A549 (cell line): ENCODE measurements around the gene RTN4.

ENCODE experiments used
- CTCF ChIP-seq: fragments of >200 bp; sonication (Bioruptor Twin); formaldehyde crosslinking; IDR thresholded peaks from 3 replicates; pipeline ENCODE4 v1.5.1; 2016
- KDM5A ChIP-seq: fragments of 200-600 bp; sonication (generic); IDR thresholded peaks from 2 replicates; pipeline ENCODE4 v1.6.1; 2016; ENCODE audit warnings: antibody characterized with exemption, mild to moderate bottlenecking
- MAX ChIP-seq: IDR thresholded peaks from 2 replicates; pipeline ENCODE4 v1.6.1; 2012
- NFE2L2 ChIP-seq: fragments of 150-350 bp; conservative IDR thresholded peaks from 2 replicates; pipeline ENCODE4 v1.6.1; 2014; ENCODE audit warnings: low read length
- USF2 ChIP-seq: fragments of 450-650 bp; IDR thresholded peaks from 2 replicates; pipeline ENCODE4 v1.6.1; 2014; ENCODE audit warnings: antibody characterized with exemption
- ZFP36 ChIP-seq: fragments of 450-650 bp; IDR thresholded peaks from 2 replicates; pipeline ENCODE4 v1.6.1; 2014; ENCODE audit warnings: borderline replicate concordance; ENCODE audit not compliant: partially characterized antibody

GRCh38 chr2:55052129-55053061 is 2.1 kb upstream of the RTN4 start:
- TF ChIP-seq CTCF = no peak
- no peak for TF ChIP-seq MAX
- no peak for TF ChIP-seq NFE2L2
- TF ChIP-seq ZFP36 = no peak
- no peak for TF ChIP-seq KDM5A
- TF ChIP-seq USF2 = no peak
